Karpas-422 (cell line): ENCODE results near the gene TIMM21. TPM values are rescaled to one million over a fixed set of nuclear protein-coding genes. Genes with fewer than 3 reads are reported as not detected.

Experiments used
- DNase-seq: peaks from one replicate; pipeline ENCODE4 v3.0.0-alpha.2; 2015
- H2AFZ ChIP-seq: fragments of 200-600 bp; sonication (generic); 2 replicates; pipeline ENCODE4 v1.6.1; 2014; ENCODE audit warnings: antibody characterized with exemption, low read length, mixed read lengths
- H3K27ac ChIP-seq: fragments of 200-600 bp; sonication (generic); 2 replicates; pipeline ENCODE4 v1.5.1; 2014; ENCODE audit warnings: mild to moderate bottlenecking, low read length, moderate library complexity
- H3K27me3 ChIP-seq: fragments of 200-600 bp; sonication (generic); 2 replicates; pipeline ENCODE4 v1.6.1; 2014; ENCODE audit warnings: low read length, mixed read lengths
- H3K36me3 ChIP-seq: fragments of 200-600 bp; sonication (generic); 2 replicates; pipeline ENCODE4 v1.6.1; 2014; ENCODE audit warnings: low read length, mixed read lengths; ENCODE audit not compliant: insufficient read depth
- H3K4me1 ChIP-seq: fragments of 200-600 bp; sonication (generic); 2 replicates; pipeline ENCODE4 v1.6.1; 2014; ENCODE audit warnings: mild to moderate bottlenecking, low read length, mixed read lengths
- H3K4me2 ChIP-seq: fragments of 200-600 bp; sonication (generic); 2 replicates; pipeline ENCODE4 v1.6.1; 2014; ENCODE audit warnings: low read length, low read depth, mild to moderate bottlenecking; ENCODE audit not compliant: poor library complexity, severe bottlenecking
- H3K4me3 ChIP-seq: fragments of 200-600 bp; sonication (generic); 2 replicates; pipeline ENCODE4 v1.5.1; 2014; ENCODE audit warnings: mild to moderate bottlenecking, antibody characterized with exemption, low read length, mixed read lengths
- H3K79me2 ChIP-seq: fragments of 200-600 bp; sonication (generic); 2 replicates; pipeline ENCODE4 v1.6.1; 2014; ENCODE audit warnings: mild to moderate bottlenecking, low read length, mixed read lengths
- H3K9ac ChIP-seq: fragments of 200-600 bp; sonication (generic); 2 replicates; pipeline ENCODE4 v1.6.0; 2014; ENCODE audit warnings: low read length
- H3K9me2 ChIP-seq: fragments of 200-600 bp; sonication (generic), shearing (Covaris generic); replicated peaks from 2 replicates; pipeline ENCODE4 v1.6.0; 2014; ENCODE audit warnings: mild to moderate bottlenecking, low read length, moderate library complexity; ENCODE audit not compliant: insufficient read depth
- H3K9me3 ChIP-seq: fragments of 300-700, 200-600 bp; sonication (generic); 2 replicates; pipeline ENCODE4 v1.6.1; 2014; ENCODE audit warnings: low read length, mixed read lengths
- H4K20me1 ChIP-seq: fragments of 200-600 bp; sonication (generic); 2 replicates; pipeline ENCODE4 v1.6.1; 2014; ENCODE audit warnings: mild to moderate bottlenecking, antibody characterized with exemption, low read length, low read depth; ENCODE audit not compliant: insufficient read depth
- total RNA-seq: library from RNA; depleted of rRNA; stranded (reverse); fragments of >200 nt; shearing (Covaris generic); gene quantifications from 2 replicates; pipeline ENCODE4 v1.2.3, GENCODE V29; 2014; ENCODE audit warnings: low replicate concordance

TIMM21 gene
- total RNA-seq, 1 experiment from 2014 or later: 59.3 TPM

GRCh38 chr18:74163019-74163660 is 14.8 kb downstream of the TIMM21 start:
- Histone ChIP-seq H3K9me3 (no peaks in the 10 kb centered on the region), H3K4me2 (no peak overlapping the region), H3K36me3 (peaks cover 14% of the 10 kb centered on the region; the same call in 1 of the 2 replicates), H3K27ac (no peak overlapping the region), H3K4me3 (no peak overlapping the region), H3K9ac (no peak overlapping the region), H2AFZ (no peak overlapping the region), H3K4me1 (no peaks in the 10 kb centered on the region), H3K79me2 (no peaks in the 10 kb centered on the region), H4K20me1 (no peaks in the 10 kb centered on the region), H3K9me2 (no peaks in the 10 kb centered on the region), H3K27me3 (no peaks in the 10 kb centered on the region)
- DNase-seq: no peak

- Histone ChIP-seq H3K27me3 (no peaks in the 10 kb centered on the region), H3K9ac (no peak overlapping the region), H3K79me2 (no peaks in the 10 kb centered on the region), H3K9me2 (no peaks in the 10 kb centered on the region), H3K27ac (no peak overlapping the region), H4K20me1 (no peaks in the 10 kb centered on the region), H2AFZ (no peak overlapping the region), H3K9me3 (no peaks in the 10 kb centered on the region), H3K4me2 (no peak overlapping the region), H3K4me1 (no peaks in the 10 kb centered on the region), H3K4me3 (no peak overlapping the region), H3K36me3 (no peaks in the 10 kb centered on the region)
- DNase-seq: no peak
Observed at GRCh38 chr18:74166386-74166785, 18.1 kb downstream of the TIMM21 start.

GRCh38 chr18:74171910-74172606 is 23.7 kb downstream of the TIMM21 start:
- Histone ChIP-seq H3K9ac (no peak overlapping the region), H3K9me3 (no peaks in the 10 kb centered on the region), H3K9me2 (no peaks in the 10 kb centered on the region), H3K27me3 (no peaks in the 10 kb centered on the region), H3K4me3 (peak overlapping the region; percentile 20; the same call in 1 of the 2 replicates), H3K36me3 (no peaks in the 10 kb centered on the region), H3K4me1 (no peaks in the 10 kb centered on the region), H3K79me2 (no peaks in the 10 kb centered on the region), H3K4me2 (peak overlapping the region; percentile 26), H2AFZ (0 out of 2 replicates have a peak overlapping the region, but pooled peaks have one; percentile 40), H4K20me1 (no peaks in the 10 kb centered on the region), H3K27ac (no peak overlapping the region)
- DNase-seq: no peak

- Histone ChIP-seq H3K36me3 (no peaks in the 10 kb centered on the region), H3K4me1 (no peaks in the 10 kb centered on the region), H3K9me3 (no peaks in the 10 kb centered on the region), H2AFZ (no peak overlapping the region), H3K4me3 (no peak overlapping the region), H3K27me3 (no peaks in the 10 kb centered on the region), H3K79me2 (no peaks in the 10 kb centered on the region), H3K9me2 (no peaks in the 10 kb centered on the region), H3K4me2 (no peak overlapping the region), H3K27ac (no peak overlapping the region), H3K9ac (no peak overlapping the region), H4K20me1 (no peaks in the 10 kb centered on the region)
- no peak for DNase-seq
Observed at GRCh38 chr18:74172697-74173433, 24.5 kb downstream of the TIMM21 start.

- H3K4me1 ChIP-seq: no peaks in the 10 kb centered on the region
- H3K27ac ChIP-seq: no peak overlapping the region
- H3K79me2 ChIP-seq: no peaks in the 10 kb centered on the region
- H3K9me3 ChIP-seq: no peaks in the 10 kb centered on the region
- no peak overlapping the region for H3K4me2 ChIP-seq
- H3K9me2 ChIP-seq: no peaks in the 10 kb centered on the region
- no peak overlapping the region for H2AFZ ChIP-seq
- H3K4me3 ChIP-seq: no peak overlapping the region
- H3K27me3 ChIP-seq: no peaks in the 10 kb centered on the region
- H3K9ac ChIP-seq: no peak overlapping the region
- DNase-seq: no peak
- no peaks in the 10 kb centered on the region for H4K20me1 ChIP-seq
- H3K36me3 ChIP-seq: no peaks in the 10 kb centered on the region
Observed at GRCh38 chr18:74173434-74173750, 25.1 kb downstream of the TIMM21 start.

GRCh38 chr18:74175658-74176057 is 27.3 kb downstream of the TIMM21 start:
- Histone ChIP-seq H3K27ac (no peak overlapping the region), H3K4me2 (no peak overlapping the region), H3K36me3 (no peaks in the 10 kb centered on the region), H3K4me3 (no peak overlapping the region), H3K79me2 (no peaks in the 10 kb centered on the region), H3K9ac (no peak overlapping the region), H3K9me3 (no peaks in the 10 kb centered on the region), H2AFZ (no peak overlapping the region), H3K4me1 (no peaks in the 10 kb centered on the region), H4K20me1 (no peaks in the 10 kb centered on the region), H3K27me3 (no peaks in the 10 kb centered on the region), H3K9me2 (no peaks in the 10 kb centered on the region)
- no peak for DNase-seq

GRCh38 chr18:74178884-74179283 is 30.6 kb downstream of the TIMM21 start:
- Histone ChIP-seq H3K9ac (no peak overlapping the region), H2AFZ (no peak overlapping the region), H3K79me2 (no peaks in the 10 kb centered on the region), H3K4me3 (no peak overlapping the region), H4K20me1 (no peaks in the 10 kb centered on the region), H3K36me3 (no peaks in the 10 kb centered on the region), H3K4me1 (no peaks in the 10 kb centered on the region), H3K27me3 (no peaks in the 10 kb centered on the region), H3K27ac (no peak overlapping the region), H3K4me2 (no peak overlapping the region), H3K9me2 (no peaks in the 10 kb centered on the region), H3K9me3 (no peaks in the 10 kb centered on the region)
- DNase-seq: no peak

GRCh38 chr18:74179623-74180199 is 31.4 kb downstream of the TIMM21 start:
- Histone ChIP-seq H3K27ac (no peak overlapping the region), H3K9me3 (no peaks in the 10 kb centered on the region), H3K36me3 (no peaks in the 10 kb centered on the region), H4K20me1 (no peaks in the 10 kb centered on the region), H2AFZ (no peak overlapping the region), H3K27me3 (no peaks in the 10 kb centered on the region), H3K79me2 (no peaks in the 10 kb centered on the region), H3K9me2 (no peaks in the 10 kb centered on the region), H3K4me2 (no peak overlapping the region), H3K4me3 (no peak overlapping the region), H3K9ac (no peak overlapping the region), H3K4me1 (no peaks in the 10 kb centered on the region)
- DNase-seq: no peak
